ENCODE results near the gene RPS6KA3. TPM values are rescaled to one million over a fixed set of nuclear protein-coding genes. Genes with fewer than 3 reads are reported as not detected.
A peak's percentile ranks its signal among the peaks of the same experiment; 100 is the strongest.

The RPS6KA3 gene
- total RNA-seq, 4 donors from 2014 or later, result 41.1 to 56.7 (median 50.7) TPM

DNA sequence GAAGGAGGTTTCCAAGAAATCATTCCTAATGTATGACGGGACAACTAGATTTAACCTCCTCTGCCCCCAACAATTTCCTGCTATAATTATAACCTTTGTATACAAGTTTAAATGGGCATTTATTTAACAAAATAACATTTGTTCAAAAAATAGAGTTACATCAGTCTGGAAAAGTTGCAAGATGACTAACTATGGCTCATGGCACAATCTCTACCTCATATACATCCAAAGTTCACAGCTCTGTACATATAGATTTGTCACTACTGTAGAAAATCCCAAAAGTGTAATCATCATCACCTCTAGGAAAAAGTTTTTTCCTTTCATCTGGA, 3.8 kb upstream of the RPS6KA3 start:
- no peak overlapping the region for H3K4me3 ChIP-seq
- H3K36me3 ChIP-seq, result no peaks in the 10 kb centered on the region
- H3K4me1 ChIP-seq, result peaks cover 0 to 5% (median 0%) of the 10 kb centered on the region in 4 donors
- peaks cover 0 to 3% (median 0%) of the 10 kb centered on the region in 4 donors for H3K9me3 ChIP-seq
- H3K27me3 ChIP-seq, result no peaks in the 10 kb centered on the region
- DNase-seq, result no peak
- H3K27ac ChIP-seq, result no peak overlapping the region
- TF ChIP-seq, protein P1, sequence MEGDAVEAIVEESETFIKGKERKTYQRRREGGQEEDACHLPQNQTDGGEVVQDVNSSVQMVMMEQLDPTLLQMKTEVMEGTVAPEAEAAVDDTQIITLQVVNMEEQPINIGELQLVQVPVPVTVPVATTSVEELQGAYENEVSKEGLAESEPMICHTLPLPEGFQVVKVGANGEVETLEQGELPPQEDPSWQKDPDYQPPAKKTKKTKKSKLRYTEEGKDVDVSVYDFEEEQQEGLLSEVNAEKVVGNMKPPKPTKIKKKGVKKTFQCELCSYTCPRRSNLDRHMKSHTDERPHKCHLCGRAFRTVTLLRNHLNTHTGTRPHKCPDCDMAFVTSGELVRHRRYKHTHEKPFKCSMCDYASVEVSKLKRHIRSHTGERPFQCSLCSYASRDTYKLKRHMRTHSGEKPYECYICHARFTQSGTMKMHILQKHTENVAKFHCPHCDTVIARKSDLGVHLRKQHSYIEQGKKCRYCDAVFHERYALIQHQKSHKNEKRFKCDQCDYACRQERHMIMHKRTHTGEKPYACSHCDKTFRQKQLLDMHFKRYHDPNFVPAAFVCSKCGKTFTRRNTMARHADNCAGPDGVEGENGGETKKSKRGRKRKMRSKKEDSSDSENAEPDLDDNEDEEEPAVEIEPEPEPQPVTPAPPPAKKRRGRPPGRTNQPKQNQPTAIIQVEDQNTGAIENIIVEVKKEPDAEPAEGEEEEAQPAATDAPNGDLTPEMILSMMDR (IDR thresholded peaks at IDR 0.05), result no peak
- no peak for TF ChIP-seq POLR2A (IDR thresholded peaks at IDR 0.05)

DNA sequence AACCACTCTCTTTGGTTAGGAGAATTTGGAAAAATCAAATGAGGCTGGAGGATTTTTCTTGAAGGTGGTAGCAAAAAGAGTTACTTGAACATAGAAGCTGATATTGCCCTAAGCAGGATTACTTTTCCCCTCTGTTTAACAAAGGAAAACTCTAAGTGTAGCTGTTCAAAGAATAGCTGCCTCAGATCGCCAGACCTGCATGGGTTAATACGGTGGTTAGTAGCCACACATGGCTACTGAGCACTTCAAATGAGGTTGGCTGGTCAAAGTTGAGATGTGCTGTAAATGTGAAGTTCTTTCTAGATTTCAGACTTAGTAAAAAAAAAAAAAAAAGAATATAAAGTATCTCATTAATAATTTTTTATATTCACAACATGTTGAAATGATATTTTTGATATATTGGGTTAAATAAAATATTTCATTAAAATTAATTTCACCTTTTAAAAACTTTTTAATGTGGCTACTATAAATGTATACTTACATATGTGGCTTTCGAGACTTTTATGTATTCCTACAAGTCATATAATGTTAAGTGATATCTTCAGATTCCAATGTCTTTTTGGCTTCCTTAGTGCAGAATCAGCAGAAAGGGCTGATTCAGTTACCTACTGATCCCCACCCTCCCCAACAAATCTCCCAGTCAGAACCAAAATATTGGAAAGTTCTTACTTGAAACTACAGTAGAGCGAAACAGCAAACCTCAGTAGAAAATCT, 3.3 kb upstream of the RPS6KA3 start:
- TF ChIP-seq, protein P1 (IDR thresholded peaks at IDR 0.05), result no peak
- TF ChIP-seq POLR2A (IDR thresholded peaks at IDR 0.05), result no peak

DNA sequence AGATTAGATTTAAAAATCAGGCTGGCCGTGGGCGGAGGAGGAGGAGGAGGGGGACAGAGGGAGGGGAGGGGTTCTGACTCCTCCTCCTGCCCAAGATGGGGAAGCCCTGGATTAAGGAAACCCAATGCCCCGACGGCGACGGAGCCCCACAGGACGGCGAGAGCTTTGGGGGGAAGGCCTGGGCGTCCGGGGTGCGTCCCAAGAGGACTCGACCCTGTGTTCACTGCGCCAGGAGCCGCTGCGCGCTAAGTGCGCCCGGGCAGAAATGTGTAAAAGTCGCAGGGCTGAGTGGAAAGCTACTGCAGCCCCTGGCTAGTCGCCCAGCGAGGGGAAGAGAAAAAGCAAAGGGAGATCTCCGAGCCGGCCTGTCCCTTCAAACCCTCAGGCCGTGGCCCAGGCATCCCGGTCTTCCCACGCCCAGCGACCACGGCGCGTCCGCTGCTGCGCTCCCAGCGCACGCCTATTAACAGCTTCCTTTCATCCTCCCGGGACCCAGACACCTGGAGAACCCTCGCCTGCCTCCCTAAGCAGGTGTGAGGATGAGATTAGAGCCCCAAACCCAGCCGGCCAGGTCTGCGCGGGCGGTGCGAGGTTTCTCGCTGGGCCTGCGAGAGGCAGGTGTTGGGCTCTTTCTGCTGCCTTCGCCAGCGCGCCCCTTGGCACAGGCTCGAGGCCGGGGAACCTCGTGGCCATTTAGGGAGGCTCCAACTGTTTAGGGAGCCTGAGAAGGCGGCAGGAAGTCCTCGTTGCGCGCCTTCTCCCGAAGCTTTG, 1.4 kb upstream of the RPS6KA3 start:
- H3K4me1 ChIP-seq, result peaks cover 0 to 5% (median 0%) of the 10 kb centered on the region in 4 donors
- H3K9me3 ChIP-seq, result peaks cover 0 to 3% (median 0%) of the 10 kb centered on the region in 4 donors
- peak overlapping the region; percentile 83 to 91 (median 88) for H3K27ac ChIP-seq
- H3K27me3 ChIP-seq, result no peaks in the 10 kb centered on the region
- no peaks in the 10 kb centered on the region for H3K36me3 ChIP-seq
- DNase-seq, result peak; percentile 26 to 64 (median 62)
- TF ChIP-seq POLR2A (IDR thresholded peaks at IDR 0.05), result no peak
- TF ChIP-seq, protein P1 (IDR thresholded peaks at IDR 0.05), result no peak
- peak overlapping the region; percentile 64 to 86 (median 68) for H3K4me3 ChIP-seq

More for the DNA sequence above, 3.3 kb upstream of the RPS6KA3 start:
- H3K4me3 ChIP-seq, result no peak overlapping the region
- H3K9me3 ChIP-seq, result peaks cover 0 to 3% (median 0%) of the 10 kb centered on the region in 4 donors
- no peaks in the 10 kb centered on the region for H3K36me3 ChIP-seq
- no peak overlapping the region for H3K27ac ChIP-seq
- H3K4me1 ChIP-seq, result peaks cover 0 to 5% (median 0%) of the 10 kb centered on the region in 4 donors
- H3K27me3 ChIP-seq, result no peaks in the 10 kb centered on the region
- no peak for DNase-seq

- H3K9me3 ChIP-seq, result peaks cover 0 to 3% (median 0%) of the 10 kb centered on the region in 4 donors
- no peak for DNase-seq
- H3K27me3 ChIP-seq, result no peaks in the 10 kb centered on the region
- no peaks in the 10 kb centered on the region for H3K36me3 ChIP-seq
- peak overlapping the region; percentile 83 to 91 (median 88) for H3K27ac ChIP-seq
- H3K4me3 ChIP-seq, result peak overlapping the region; percentile 64 to 86 (median 68)
- TF ChIP-seq, protein P1 (IDR thresholded peaks at IDR 0.05), result no peak
- TF ChIP-seq POLR2A (IDR thresholded peaks at IDR 0.05), result no peak
- peaks cover 0 to 5% (median 0%) of the 10 kb centered on the region in 4 donors for H3K4me1 ChIP-seq
These were observed 860 bp upstream of the RPS6KA3 start for GRCh38 chrX:20267607-20267930.

- peaks cover 0 to 3% (median 0%) of the 10 kb centered on the region in 4 donors for H3K9me3 ChIP-seq
- H3K27ac ChIP-seq, result peak overlapping the region; percentile 83 to 91 (median 88)
- peaks cover 0 to 5% (median 0%) of the 10 kb centered on the region in 4 donors for H3K4me1 ChIP-seq
- no peaks in the 10 kb centered on the region for H3K36me3 ChIP-seq
- TF ChIP-seq, protein P1 (IDR thresholded peaks at IDR 0.05), result no peak
- no peak for TF ChIP-seq POLR2A (IDR thresholded peaks at IDR 0.05)
- H3K27me3 ChIP-seq, result no peaks in the 10 kb centered on the region
- peak; percentile 20 to 54 (median 52) for DNase-seq
- peak overlapping the region; percentile 64 to 86 (median 68) for H3K4me3 ChIP-seq
These were observed 705 bp downstream of the RPS6KA3 start for GRCh38 chrX:20265726-20266681.

All from Peyer's patch (tissue), 4 donors.